ENCODE results near the gene LCN15.

LCN15 gene

GRCh38 chr9:136723989-136724388 lies 40.3 kb downstream of the LCN15 start:
- no peak overlapping the region for H2AFZ ChIP-seq (ENCODE audit: low read depth, low read length, severe bottlenecking)
- H3F3A ChIP-seq (ENCODE audit: insufficient read depth), result peaks cover 31% of the 10 kb centered on the region
- H4K20me1 ChIP-seq (ENCODE audit: low read depth, low read length), result peaks cover 18% of the 10 kb centered on the region; the same call in 1 of the 2 replicates
- H3K79me2 ChIP-seq (ENCODE audit: insufficient read depth, low read length), result peaks cover 16% of the 10 kb centered on the region
- peaks cover 24% of the 10 kb centered on the region for H3K36me3 ChIP-seq (ENCODE audit: low read length)
- H3K4me3 ChIP-seq (ENCODE audit: insufficient read depth, low read length, poor library complexity, severe bottlenecking), result no peak overlapping the region
- no peak overlapping the region for H3K9ac ChIP-seq (ENCODE audit: low read length)
- no peaks in the 10 kb centered on the region for H3K9me2 ChIP-seq (replicated peaks; ENCODE audit: insufficient read depth, low read length)
- H3K4me2 ChIP-seq (ENCODE audit: low read depth, low read length, poor library complexity, severe bottlenecking), result no peak overlapping the region
- H3K27ac ChIP-seq (ENCODE audit: low read depth, low read length), result no peak overlapping the region
- TF ChIP-seq CTCF (IDR thresholded peaks at IDR 0.05; ENCODE audit: insufficient read depth, low read length, poor library complexity, severe bottlenecking) (no peak), EZH2phosphoT487 (conservative IDR thresholded peaks at IDR 0.05; ENCODE audit: low read length) (no peak)
- H3K9me3 ChIP-seq (ENCODE audit: insufficient read depth, low read length), result no peaks in the 10 kb centered on the region
- no peaks in the 10 kb centered on the region for H3K27me3 ChIP-seq (ENCODE audit: low read length)

- Histone ChIP-seq H3K36me3 (ENCODE audit: low read length) (peaks cover 24% of the 10 kb centered on the region), H3K4me3 (ENCODE audit: insufficient read depth, low read length, poor library complexity, severe bottlenecking) (no peak overlapping the region), H3K27ac (ENCODE audit: low read depth, low read length) (no peak overlapping the region), H3K9ac (ENCODE audit: low read length) (no peak overlapping the region), H3K9me2 (replicated peaks; ENCODE audit: insufficient read depth, low read length) (no peaks in the 10 kb centered on the region), H4K20me1 (ENCODE audit: low read depth, low read length) (peaks cover 18% of the 10 kb centered on the region; the same call in 1 of the 2 replicates), H2AFZ (ENCODE audit: low read depth, low read length, severe bottlenecking) (no peak overlapping the region), H3K27me3 (ENCODE audit: low read length) (no peaks in the 10 kb centered on the region), H3K79me2 (ENCODE audit: insufficient read depth, low read length) (peaks cover 16% of the 10 kb centered on the region), H3F3A (ENCODE audit: insufficient read depth) (peaks cover 31% of the 10 kb centered on the region), H3K4me2 (ENCODE audit: low read depth, low read length, poor library complexity, severe bottlenecking) (no peak overlapping the region), H3K9me3 (ENCODE audit: insufficient read depth, low read length) (no peaks in the 10 kb centered on the region)
- TF ChIP-seq EZH2phosphoT487 (conservative IDR thresholded peaks at IDR 0.05; ENCODE audit: low read length) (no peak), CTCF (IDR thresholded peaks at IDR 0.05; ENCODE audit: insufficient read depth, low read length, poor library complexity, severe bottlenecking) (no peak)
These were observed 40.8 kb downstream of the LCN15 start for GRCh38 chr9:136723362-136723976.

- Histone ChIP-seq H2AFZ (ENCODE audit: low read depth, low read length, severe bottlenecking) (no peak overlapping the region), H3K4me3 (ENCODE audit: insufficient read depth, low read length, poor library complexity, severe bottlenecking) (no peak overlapping the region), H4K20me1 (ENCODE audit: low read depth, low read length) (peaks cover 18% of the 10 kb centered on the region; the same call in 1 of the 2 replicates), H3K9me2 (replicated peaks; ENCODE audit: insufficient read depth, low read length) (no peaks in the 10 kb centered on the region), H3K9ac (ENCODE audit: low read length) (no peak overlapping the region), H3F3A (ENCODE audit: insufficient read depth) (peaks cover 31% of the 10 kb centered on the region), H3K9me3 (ENCODE audit: insufficient read depth, low read length) (no peaks in the 10 kb centered on the region), H3K4me2 (ENCODE audit: low read depth, low read length, poor library complexity, severe bottlenecking) (no peak overlapping the region), H3K27me3 (ENCODE audit: low read length) (no peaks in the 10 kb centered on the region), H3K79me2 (ENCODE audit: insufficient read depth, low read length) (peaks cover 16% of the 10 kb centered on the region), H3K36me3 (ENCODE audit: low read length) (peaks cover 24% of the 10 kb centered on the region), H3K27ac (ENCODE audit: low read depth, low read length) (no peak overlapping the region)
- TF ChIP-seq EZH2phosphoT487 (conservative IDR thresholded peaks at IDR 0.05; ENCODE audit: low read length) (no peak), CTCF (IDR thresholded peaks at IDR 0.05; ENCODE audit: insufficient read depth, low read length, poor library complexity, severe bottlenecking) (no peak)
These were observed 41.4 kb downstream of the LCN15 start for GRCh38 chr9:136722969-136723356.
